Left renal pelvis (tissue), 4 donors: ENCODE data around the gene VAMP1. TPM values are rescaled to one million over a fixed set of nuclear protein-coding genes. Genes with fewer than 3 reads are reported as not detected.
A peak's percentile ranks its signal among the peaks of the same experiment; 100 is the strongest.
"Not testable (repeated sequence)": the region's sequence is repeated elsewhere in the genome, so short reads cannot be mapped to it uniquely, and the experiment has no call there.

Experiments used
- DNase-seq, 4 donors: peaks; one replicate each; pipeline ENCODE4 v3.0.0-alpha.2; 2013; ENCODE audit warnings: low read depth in 4 of 4, low spot score in 3 of 4
- polyA plus RNA-seq, 4 donors: library from polyadenylated mRNA; unstranded; fragments of 120-200 nt; gene quantifications; one replicate each; pipeline ENCODE4 v1.2.1, GENCODE V29; 2013; ENCODE audit not compliant: insufficient read length in 4 of 4

Gene VAMP1
- polyA plus RNA-seq, 4 donors = 10.1 to 11.9 (median 10.5) TPM

DNA sequence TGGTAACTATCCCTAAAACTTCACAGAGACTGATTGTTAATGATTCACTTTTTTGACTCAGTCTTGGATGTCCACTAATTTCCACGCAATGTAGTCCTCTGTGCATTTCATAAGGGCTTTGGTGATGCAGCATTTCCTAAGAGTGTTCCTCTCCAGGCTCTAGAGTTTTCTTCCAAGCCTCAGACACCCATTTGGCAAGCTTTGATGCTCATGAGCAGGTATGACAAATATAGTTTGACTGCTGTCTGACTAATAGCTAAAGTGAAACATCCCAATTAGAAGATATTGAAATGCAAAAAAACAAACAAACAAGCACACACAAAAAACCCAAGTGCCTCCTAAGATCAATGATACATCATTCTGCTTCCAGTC lies 1.5 kb upstream of the VAMP1 start:
- DNase-seq = no peak

DNA sequence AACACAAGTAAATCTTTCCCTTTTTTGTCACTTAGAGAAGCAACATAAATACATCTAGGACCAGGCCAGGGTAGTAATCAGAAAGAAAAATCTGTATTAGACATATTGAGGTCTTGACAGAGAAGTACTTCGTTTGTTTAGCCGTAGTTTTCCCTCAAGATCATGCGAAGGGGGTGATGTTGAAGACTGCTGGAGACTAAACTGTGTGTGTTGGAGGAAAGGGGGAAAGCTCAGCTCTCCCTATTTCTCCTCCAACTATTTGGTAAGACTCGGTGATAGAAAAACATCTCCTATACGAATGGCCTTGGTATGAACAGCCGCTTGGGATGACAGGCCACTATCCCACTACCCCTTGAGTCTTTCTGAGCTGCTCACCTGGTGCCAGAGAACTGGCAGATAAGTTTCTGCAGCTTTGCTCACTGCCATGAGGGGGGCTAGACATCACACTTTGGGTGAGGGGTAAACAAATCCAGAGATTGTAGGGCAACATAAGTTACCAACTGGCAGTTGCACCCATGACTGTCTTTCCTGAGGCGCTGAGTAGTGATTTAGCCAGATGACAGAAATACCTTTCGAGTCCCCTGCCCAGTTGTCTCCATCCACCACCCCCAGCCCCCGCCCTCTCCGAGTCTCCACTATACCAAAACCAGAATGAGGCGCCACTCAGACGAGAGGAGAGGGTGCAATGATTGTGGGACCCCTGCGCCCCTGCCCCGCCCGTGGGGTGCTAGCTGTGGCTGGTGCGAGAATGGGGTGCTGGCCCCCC lies 685 bp downstream of the VAMP1 start:
- DNase-seq = no peak

DNA sequence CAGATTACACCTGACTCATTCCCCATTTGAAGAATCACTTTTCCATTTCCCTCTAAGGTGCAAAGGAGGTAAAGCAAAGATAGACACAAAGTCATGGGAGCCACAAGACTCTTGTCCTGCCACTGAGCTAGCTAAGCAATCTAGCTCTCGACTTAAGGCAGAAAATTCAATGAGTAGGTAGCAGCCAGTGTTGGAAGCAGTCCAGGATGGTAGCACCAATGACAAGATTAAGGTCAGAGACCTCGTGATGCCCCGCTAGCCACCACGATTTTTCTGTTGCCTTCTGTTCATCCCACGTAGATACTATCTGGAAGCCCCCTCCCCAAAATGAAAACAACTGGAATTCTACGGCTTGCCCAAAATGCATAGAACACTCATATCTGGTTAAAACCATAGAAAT lies 1.4 kb downstream of the VAMP1 start:
- DNase-seq = no peak

DNA sequence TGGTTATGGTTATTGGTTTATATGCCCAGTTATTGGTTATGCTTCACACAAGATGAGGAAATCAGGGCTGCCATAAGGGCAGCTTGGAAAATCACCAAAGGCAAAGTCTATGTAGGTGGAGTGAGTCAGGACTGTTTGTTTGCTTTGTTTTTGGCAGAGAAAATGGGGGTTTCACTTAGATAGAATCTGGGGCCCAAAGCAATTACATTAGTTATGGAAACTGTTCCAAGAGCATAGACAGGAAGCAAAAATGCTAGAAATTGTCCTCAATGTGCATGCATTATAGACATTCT lies 2.2 kb downstream of the VAMP1 start:
- no peak for DNase-seq

DNA sequence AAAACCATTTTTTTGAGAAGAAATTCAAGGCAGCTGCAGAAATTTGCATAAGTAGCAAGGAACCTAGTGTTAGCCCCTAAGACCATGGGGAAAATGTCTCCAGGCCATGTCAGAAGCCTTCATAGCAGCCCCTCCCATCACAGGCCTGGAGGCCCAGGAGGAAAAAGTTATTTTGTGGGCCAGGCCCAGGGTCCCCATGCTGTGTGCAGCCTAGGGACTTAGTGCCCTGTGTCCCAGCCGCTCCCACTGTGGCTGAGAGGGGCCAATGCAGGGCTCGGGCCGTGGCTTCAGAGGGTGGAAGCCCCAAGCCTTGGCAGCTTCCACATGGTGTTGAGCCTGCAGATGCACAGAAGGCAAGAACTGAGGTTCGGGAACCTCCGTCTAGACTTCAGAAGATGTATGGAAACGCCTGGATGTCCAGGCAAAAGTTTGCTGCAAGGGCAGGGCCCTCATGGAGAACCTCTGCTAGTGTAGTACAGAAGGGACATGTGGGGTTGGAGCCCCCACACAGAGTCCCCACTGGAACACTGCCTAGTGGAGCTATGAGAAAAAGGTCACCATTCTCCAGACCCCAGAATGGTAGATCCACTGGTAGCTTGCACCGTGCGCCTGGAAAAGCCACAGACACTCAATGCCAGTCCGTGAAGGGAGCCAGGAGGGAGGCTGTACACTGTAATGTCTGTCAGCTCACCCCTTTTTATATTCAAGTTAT lies 2.8 kb downstream of the VAMP1 start:
- DNase-seq = not testable (repeated sequence)

DNA sequence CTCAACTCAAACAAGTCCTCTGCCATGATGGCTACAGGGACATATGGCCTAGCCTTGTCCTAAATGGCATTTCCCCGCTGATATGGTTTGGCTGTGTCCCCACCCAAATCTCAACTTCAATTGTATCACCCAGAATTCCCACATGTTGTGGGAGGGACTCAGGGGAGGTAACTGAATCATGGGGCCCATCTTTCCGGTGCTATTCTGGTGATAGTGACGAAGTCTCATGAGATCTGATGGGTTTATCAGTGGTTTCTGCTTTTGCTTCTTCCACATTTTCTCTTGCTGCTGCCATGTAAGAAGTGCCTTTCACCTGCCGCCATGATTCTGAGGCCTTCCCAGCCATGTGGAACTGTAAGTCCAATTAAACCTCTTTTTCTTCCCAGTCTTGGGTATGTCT lies 3.7 kb downstream of the VAMP1 start:
- DNase-seq = not testable (repeated sequence)

DNA sequence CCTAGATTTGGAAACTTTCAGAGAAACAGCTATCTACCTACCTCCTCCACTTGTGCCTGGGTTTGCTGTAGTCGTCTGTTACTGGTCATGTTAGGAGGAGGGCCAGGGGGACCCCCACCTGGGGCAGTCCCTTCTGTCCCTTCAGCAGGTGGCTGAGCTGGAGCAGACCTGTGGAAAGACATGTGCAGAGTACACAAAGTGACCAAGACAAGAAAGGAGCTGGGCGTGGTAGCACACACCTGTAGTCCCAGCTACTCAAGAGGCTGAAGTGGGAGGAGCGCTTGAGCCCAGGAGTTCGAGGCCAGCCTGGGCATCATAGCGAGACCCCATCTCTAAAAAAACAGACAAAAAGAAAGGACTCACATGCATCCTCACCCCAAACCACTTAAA lies 4.3 kb downstream of the VAMP1 start:
- no peak for DNase-seq

DNA sequence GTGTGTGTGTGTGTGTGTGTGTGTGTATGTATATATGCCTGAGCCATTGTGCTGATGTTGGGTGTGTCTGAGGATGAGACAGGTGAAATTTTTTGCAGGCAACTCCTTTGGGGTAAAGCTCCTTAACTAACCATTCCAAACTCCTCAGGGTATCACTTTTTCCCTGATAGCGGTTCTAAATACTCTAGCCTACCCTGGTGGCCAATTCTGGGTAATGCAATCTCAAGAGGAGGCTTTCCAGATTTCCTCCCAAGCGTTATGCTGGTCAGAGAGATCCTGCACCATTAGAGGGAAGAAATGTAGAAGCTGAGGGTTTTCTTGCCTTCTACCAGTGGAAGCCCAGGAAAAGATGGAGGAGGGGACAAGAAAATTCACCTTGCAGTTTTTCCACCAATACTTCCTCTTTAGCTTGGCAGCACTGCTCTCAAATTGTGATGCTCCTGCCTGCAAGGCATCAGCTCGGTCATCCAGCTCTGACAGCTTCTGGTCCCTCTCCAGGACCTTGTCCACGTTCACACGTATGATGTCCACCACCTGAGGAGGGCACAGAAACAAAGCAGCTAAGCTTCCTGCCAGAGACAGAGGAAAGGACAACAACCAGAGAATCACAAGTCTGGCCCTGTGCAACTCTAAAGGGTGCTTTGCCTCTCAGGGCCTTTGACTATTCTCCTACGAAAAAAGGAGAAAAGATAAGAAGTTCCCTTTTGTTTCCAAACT lies 4.9 kb downstream of the VAMP1 start:
- DNase-seq = peak in 2 of 4 donors; percentile 63

DNA sequence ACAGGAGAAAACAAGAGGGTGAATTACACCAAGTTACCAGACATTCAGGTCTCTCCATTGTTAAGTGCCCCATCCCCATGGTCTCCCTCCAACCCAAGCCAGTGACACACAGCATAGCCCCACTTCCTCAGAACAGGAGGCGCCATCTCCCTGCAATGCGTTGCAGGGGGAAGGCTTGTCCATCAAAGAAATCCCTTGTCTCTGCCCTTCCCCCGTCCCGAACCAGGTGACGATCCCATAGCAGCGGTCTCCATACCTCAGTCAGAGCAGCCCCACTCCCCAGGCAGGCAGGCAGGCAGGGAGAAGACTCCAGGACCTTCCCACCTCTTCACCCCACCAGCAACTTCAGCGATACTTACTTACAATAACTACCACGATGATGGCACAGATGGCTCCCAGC lies 5.9 kb downstream of the VAMP1 start:
- no peak for DNase-seq

DNA sequence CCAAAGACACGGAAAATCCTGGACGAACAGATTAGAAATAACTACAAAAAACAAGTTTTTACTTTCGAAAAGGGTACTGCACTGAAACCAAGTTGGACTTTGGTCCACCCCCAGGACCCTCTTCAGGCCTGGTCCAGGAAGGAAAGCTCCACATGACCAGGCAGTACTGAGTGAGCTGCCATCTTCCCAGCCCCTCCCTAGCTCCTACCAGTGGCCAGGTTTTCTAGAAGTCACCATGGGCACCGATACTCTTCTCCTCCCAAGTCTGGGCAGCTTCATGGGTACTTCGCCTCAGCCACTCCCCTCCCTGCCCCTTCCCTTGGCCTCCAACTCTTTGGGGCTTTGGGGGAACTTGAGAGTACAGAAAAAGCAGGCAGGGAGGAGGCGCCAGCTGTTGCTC lies 6.6 kb downstream of the VAMP1 start:
- no peak for DNase-seq

DNA sequence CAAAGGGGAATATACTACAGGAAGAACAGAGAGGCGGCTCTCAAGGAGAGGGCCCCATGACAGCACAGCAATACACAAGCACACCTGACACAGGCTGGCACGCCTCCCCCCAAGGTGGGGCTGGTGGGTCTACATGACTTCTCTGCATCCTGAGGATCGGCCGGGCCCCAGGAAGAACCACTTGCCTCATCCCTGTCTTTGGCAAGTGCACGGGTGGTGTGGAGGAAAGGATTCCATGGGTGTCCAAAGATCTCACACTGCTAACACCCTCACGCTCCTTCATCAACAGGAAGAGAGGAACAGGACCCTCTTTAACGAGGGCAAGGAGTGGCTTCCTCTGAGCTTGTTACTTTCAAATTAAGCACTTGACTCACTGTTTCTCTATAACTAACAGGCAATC lies 7.3 kb downstream of the VAMP1 start:
- DNase-seq = no peak

DNA sequence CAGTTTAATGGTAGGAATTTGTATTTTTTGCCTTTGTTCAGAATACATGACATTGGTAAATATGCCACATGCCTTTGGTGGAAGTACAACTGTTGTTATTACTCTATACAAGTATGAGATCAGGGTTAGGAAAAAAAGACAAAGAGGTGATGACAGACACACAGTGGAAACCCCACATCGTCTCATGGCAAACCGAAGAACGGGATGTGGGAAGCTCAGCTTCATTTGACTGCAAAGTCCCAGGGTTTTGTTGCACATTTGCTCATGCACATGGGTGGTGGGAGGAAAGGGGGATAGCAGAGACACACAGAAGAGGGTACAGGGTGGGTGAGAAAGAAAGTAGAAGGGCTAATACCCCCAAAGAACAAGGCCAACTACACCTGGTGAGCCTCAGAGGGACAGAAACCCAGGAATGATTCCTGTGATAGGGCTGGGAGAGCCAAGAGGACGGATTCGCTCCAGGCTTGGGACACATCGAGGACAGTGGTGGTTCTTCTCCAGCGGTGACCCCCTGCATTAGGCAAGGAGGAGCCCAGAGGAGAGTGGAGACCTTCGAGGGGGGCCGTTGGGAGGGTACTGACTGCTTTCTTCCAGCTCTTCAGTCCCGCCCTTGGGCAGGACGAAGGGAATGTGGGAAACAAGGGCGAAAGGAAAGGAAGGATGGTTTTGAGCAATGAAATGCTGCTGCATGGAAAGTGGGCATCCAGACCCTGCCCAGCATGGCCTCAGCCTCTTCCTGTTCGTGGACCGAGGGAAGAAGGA lies 8.1 kb downstream of the VAMP1 start:
- DNase-seq = no peak

DNA sequence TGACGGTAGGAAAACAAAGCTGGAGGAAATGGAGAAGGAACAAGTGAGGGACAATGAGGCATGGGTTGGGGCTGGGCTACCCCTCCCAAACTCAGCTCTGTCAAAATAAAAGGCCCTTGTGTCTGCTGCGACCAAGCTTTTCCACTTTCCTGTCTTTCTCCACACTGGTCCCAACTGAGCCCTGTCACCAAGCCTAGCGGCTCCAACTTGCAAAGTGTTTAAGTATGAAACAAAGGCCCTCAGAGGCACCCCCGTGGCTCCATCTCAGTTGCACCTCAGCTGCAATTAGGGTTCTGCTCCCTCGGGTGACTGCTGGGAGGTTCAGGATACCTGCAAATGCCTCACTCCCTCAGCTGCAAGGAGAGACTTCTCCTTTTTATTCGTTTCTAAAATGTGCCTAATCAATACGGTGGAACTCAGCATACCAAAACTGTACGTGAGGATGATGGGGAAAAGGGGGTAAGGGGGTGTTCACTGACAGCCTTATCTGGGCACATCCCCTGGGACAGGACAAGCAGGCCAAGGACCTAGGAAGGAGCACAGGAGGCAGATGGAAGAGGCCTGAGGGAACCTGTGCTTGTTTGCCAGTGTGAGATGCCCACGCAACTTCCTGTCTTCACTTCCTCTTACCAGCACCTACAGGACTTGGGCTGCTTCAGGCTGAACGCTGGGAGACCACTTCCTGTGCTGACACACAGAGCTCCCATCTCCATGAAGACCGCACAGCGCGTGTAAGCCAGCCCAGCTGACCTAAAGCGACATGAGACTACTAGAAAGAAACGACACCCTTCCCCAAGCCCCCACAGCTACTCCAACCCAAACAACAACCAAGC lies 8.9 kb downstream of the VAMP1 start:
- DNase-seq = no peak

DNA sequence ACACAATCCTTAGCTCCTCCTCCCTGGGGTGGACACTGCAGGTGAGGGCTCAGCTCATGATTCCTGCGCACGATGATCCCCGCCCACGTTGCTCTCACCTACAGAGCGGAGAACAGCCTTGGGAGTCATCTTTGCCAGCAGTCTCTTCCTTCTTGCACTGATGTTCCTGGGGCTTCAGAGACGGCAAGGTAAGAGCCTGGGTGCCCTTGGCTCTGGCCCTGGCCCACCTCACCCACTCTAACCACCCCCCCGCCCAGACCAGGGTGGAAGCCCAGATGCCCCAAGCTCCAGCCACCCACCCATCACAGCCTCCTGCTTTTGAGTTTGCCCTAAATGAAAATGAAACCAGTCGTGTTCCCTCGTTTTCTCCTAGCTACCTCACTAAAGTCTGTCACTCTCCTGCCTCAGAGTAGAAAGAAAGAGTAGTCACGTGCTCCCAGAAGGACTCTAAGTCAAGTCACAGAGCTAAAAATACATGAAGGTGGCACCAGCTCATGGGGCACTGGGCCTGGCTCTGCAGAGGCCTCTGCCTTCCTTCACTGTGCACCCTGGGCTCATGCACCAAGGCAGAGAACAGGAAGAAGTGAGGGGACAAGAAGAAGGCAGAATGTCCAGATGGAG lies 9.6 kb downstream of the VAMP1 start:
- no peak for DNase-seq

DNA sequence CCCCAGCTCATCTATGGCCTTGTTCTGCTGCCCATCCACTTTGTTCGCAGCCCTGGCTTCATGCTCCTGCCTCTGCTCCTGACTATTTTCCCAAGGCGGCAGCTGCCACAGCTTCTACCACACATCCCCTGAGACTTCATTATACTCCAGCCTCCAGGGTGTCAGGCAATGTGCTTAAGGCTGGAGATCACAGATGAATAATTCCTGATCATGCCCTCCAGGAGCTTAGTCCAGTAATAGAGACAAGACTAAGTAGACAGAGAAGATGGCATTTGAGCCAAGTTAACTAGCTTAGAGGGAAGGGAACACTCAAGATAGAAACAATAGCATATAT lies 11.5 kb downstream of the VAMP1 start:
- DNase-seq = no peak

DNA sequence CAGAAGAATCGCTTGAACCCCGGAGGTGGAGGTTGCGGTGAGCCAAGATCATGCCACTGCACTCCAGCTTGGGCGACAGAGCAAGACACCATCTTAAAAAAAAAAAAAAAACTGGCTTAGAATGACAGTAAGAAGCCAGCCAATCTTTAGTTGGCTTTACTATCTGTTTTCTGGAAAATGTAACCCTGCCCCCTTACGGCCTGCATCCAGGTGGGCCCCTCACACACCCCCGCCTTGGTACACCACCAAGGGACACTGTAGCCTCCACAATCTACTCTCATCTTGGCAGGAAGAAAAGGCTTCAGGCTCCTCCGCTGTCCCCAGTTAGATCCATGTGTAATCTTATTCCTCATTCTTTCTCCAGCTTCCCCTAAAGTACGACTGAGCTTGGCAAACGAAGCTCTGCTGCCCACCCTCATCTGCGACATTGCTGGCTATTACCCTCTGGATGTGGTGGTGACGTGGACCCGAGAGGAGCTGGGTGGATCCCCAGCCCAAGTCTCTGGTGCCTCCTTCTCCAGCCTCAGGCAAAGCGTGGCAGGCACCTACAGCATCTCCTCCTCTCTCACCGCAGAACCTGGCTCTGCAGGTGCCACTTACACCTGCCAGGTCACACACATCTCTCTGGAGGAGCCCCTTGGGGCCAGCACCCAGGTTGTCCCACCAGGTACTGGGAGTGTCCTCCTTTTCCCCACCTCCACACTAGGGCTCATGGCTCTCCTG lies 12.0 kb downstream of the VAMP1 start:
- DNase-seq = no peak

DNA sequence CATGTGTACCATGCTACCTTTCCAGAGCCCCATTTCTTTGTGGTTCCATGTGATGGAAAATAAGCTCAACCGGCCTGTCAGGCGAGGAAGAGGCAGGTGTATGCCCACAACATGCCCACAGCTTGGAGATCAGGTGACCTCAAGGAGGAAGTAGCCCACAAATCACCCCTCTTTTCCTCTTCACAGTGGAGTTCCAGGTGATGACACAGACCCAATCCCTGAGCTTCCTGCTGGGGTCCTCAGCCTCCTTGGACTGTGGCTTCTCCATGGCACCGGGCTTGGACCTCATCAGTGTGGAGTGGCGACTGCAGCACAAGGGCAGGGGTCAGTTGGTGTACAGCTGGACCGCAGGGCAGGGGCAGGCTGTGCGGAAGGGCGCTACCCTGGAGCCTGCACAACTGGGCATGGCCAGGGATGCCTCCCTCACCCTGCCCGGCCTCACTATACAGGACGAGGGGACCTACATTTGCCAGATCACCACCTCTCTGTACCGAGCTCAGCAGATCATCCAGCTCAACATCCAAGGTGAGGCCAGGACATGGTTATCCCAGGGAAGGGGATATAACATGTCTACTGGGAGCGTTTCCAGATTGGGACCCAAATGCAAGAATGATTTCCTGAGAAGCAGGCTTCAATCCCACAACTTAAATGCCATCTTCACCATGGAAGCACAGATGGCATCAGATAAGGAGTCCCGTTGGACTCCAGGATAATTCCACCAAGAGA lies 13.1 kb downstream of the VAMP1 start:
- DNase-seq = no peak

DNA sequence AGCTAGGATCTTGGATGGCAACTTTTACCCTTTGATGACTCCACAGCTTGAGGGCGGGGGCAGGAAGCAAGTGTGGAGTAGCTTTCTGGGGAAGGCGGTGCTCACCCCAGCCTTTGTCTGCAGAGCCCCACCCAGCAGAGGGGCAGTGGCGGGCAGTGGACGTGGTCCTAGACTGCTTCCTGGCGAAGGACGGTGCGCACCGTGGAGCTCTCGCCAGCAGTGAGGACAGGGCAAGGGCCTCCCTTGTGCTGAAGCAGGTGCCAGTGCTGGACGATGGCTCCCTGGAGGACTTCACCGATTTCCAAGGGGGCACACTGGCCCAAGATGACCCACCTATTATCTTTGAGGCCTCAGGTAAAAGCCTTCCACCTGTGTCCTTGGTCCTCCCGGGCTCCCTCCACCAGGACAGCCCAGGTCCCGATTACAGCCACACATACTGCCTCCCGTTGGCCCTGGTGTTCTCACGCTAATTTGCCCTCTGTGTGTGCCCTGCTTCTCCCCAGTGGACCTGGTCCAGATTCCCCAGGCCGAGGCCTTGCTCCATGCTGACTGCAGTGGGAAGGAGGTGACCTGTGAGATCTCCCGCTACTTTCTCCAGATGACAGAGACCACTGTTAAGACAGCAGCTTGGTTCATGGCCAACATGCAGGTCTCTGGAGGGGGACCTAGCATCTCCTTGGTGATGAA lies 17.4 kb downstream of the VAMP1 start:
- no peak for DNase-seq
